Adrenal gland (tissue), 5 donors: ENCODE measurements around the gene ODAD4.

ENCODE experiments used
- CTCF ChIP-seq, 6 experiments: fragments of 450-650 bp in 4 of 6; fragments of 200-600 bp in 2 of 6; sonication (generic) in 1 of 6; IDR thresholded peaks; 1 replicate in 5 of 6; 2 replicates in 1 of 6; pipeline versions ENCODE4 v1.5.1 to v1.8.0; 2016 to 2021; ENCODE audit warnings: antibody characterized with exemption in 6 of 6, mild to moderate bottlenecking in 2 of 6, moderate library complexity in 1 of 6
- POLR2A ChIP-seq, 2 donors: fragments of 450-650 bp; IDR thresholded peaks; one replicate each; pipeline ENCODE4 v1.6.1; 2017; ENCODE audit warnings: antibody characterized with exemption in 2 of 2, mild to moderate bottlenecking in 2 of 2, moderate library complexity in 1 of 2
- donor health status: DM: no; HTN: no; CAD: no.

GRCh38 chr17:41901646-41902045, 28.8 kb upstream of the ODAD4 start:
- TF ChIP-seq CTCF (IDR thresholded peaks at IDR 0.05) (no peak), POLR2A (IDR thresholded peaks at IDR 0.05) (no peak)
